Activated CD4-positive, alpha-beta T cell treated with anti-CD3 and anti-CD28 coated beads, Interleukin-2, amount 50 U/mL, for 24 hours (primary cell): ENCODE data around the gene ACSL1.

Experiments
- DNase-seq, 2 donors: peaks; one replicate each; pipeline ENCODE4 v3.0.0-alpha.2; 2020; ENCODE audit warnings: low read depth in 1 of 2, low spot score in 1 of 2

ACSL1 gene

GRCh38 chr4:184811526-184812198, 14.1 kb downstream of the ACSL1 start:
- DNase-seq = no peak

GRCh38 chr4:184810720-184811119, 15.0 kb downstream of the ACSL1 start:
- DNase-seq = no peak

GRCh38 chr4:184808713-184809050, 17.1 kb downstream of the ACSL1 start:
- no peak for DNase-seq

- DNase-seq = no peak
Observed at GRCh38 chr4:184807797-184808712, 17.7 kb downstream of the ACSL1 start.

GRCh38 chr4:184807256-184807655, 18.5 kb downstream of the ACSL1 start:
- DNase-seq = no peak

- DNase-seq = no peak
Observed at GRCh38 chr4:184806711-184807110, 19.1 kb downstream of the ACSL1 start.

- no peak for DNase-seq
Observed at GRCh38 chr4:184806229-184806550, 19.6 kb downstream of the ACSL1 start.

- no peak for DNase-seq
Observed at GRCh38 chr4:184805462-184806228, 20.1 kb downstream of the ACSL1 start.

- DNase-seq = no peak
Observed at GRCh38 chr4:184804621-184805020, 21.1 kb downstream of the ACSL1 start.

- no peak for DNase-seq
Observed at GRCh38 chr4:184803874-184804273, 21.9 kb downstream of the ACSL1 start.

- no peak for DNase-seq
Observed at GRCh38 chr4:184803133-184803532, 22.6 kb downstream of the ACSL1 start.

- DNase-seq = no peak
Observed at GRCh38 chr4:184802697-184803015, 23.1 kb downstream of the ACSL1 start.

GRCh38 chr4:184801781-184802696, 23.7 kb downstream of the ACSL1 start:
- no peak for DNase-seq

- DNase-seq = no peak
Observed at GRCh38 chr4:184798504-184798903, 27.3 kb downstream of the ACSL1 start.

GRCh38 chr4:184796906-184797305, 28.9 kb downstream of the ACSL1 start:
- DNase-seq = no peak

- DNase-seq = no peak
Observed at GRCh38 chr4:184795214-184795844, 30.4 kb downstream of the ACSL1 start.

GRCh38 chr4:184794470-184794869, 31.3 kb downstream of the ACSL1 start:
- no peak for DNase-seq

GRCh38 chr4:184793735-184794355, 31.9 kb downstream of the ACSL1 start:
- no peak for DNase-seq

GRCh38 chr4:184792950-184793555, 32.7 kb downstream of the ACSL1 start:
- peak in 1 of 2 donors; percentile 63 for DNase-seq

GRCh38 chr4:184792334-184792733, 33.4 kb downstream of the ACSL1 start:
- DNase-seq = no peak
